GM19324 (cell line): ENCODE measurements around the gene NR3C2.
A peak's percentile ranks its signal among the peaks of the same experiment; 100 is the strongest.
"Not testable (repeated sequence)": the region's sequence is repeated elsewhere in the genome, so short reads cannot be mapped to it uniquely, and the experiment has no call there.

Source experiments
- ATAC-seq: cut with Tn5 transposase; IDR thresholded peaks from one replicate; pipeline ENCODE4 v1.9.1; 2021; ENCODE audit warnings: mild to moderate bottlenecking, moderate library complexity; ENCODE audit not compliant: unreplicated experiment, low FRiP score

The NR3C2 gene

GRCh38 chr4:148227147-148227546 lies 215.1 kb downstream of the NR3C2 start:
- no peak for ATAC-seq

- no peak for ATAC-seq
Measured at GRCh38 chr4:148226341-148226740, 215.9 kb downstream of the NR3C2 start.

- no peak for ATAC-seq
Measured at GRCh38 chr4:148225639-148226038, 216.6 kb downstream of the NR3C2 start.

GRCh38 chr4:148224476-148224875 lies 217.7 kb downstream of the NR3C2 start:
- no peak for ATAC-seq

DNA sequence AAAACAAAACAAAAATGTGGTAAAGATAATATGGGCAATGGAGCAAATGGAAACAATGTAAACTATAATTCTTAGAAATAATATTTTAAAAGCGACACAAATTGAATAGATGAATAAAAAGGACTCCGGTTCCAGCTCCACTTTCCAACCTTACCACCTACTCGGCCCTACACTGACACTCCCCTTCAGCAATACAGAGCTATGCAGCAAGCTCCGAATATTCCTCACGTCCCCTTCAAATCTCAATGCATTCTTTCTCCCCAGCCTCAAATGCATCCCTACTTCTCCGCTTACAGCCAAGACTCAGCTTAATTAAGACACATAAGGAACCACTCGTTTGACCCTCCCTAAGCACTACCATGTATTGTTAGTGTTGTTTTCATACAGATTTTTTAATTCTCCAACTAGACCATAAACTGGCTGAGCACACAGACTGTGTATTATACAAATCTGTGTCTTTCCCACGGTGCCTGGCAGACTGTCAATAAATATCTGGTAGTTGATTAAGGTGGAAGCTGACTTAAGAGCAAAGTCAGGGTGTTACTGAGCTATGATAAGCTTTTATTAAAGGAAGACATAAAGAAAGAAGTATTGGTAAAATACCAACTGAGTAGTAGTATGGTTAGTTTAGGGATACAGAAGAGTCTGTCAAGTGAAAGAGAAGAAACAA lies 219.1 kb downstream of the NR3C2 start:
- ATAC-seq = no peak

DNA sequence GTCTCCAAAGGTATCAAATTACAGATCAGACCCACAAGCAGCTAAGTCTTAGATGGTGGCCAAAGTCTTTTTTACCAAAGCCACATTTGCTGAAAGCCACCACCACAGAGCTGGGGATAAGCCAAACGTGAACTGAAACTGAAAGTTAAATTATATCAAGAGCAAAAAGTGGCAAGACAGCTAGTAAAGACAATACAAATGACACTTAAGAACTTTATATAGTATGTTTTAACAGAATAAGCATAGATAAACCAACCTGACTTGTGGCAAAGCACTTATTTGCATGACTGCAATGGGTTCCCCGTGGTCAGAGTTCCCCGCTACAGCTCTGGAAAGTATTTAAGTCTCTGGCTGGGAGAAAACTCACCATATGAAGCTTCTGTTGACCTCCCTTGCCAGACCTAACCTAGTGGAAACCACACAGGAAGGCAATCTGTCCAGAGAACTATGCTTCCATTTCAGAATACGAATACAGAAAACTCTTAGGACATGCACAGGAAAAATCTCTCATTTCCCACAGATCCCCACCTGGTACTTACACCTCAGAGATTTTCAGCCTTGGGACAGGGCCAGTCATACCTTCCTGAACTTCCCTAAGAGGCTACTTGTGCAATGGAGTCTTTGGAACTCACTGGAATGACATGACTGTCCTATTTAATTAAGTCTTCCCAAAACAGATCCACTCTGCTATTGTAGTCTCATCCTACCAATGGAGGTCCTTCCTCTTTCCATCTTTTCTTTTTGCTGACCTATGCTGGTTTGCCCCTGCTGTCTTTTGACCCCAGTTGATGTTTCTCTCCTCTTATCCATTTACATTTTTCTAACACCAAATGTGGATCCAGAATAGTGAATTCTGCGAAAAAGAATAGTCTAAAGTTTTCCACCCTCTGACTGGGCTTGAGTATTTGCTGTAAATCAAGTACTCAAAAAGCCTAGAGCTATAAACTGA lies 225.1 kb downstream of the NR3C2 start:
- ATAC-seq = peak; percentile 93

GRCh38 chr4:148216321-148216720 lies 225.9 kb downstream of the NR3C2 start:
- no peak for ATAC-seq

- no peak for ATAC-seq
Measured at GRCh38 chr4:148215202-148215601, 227.0 kb downstream of the NR3C2 start.

DNA sequence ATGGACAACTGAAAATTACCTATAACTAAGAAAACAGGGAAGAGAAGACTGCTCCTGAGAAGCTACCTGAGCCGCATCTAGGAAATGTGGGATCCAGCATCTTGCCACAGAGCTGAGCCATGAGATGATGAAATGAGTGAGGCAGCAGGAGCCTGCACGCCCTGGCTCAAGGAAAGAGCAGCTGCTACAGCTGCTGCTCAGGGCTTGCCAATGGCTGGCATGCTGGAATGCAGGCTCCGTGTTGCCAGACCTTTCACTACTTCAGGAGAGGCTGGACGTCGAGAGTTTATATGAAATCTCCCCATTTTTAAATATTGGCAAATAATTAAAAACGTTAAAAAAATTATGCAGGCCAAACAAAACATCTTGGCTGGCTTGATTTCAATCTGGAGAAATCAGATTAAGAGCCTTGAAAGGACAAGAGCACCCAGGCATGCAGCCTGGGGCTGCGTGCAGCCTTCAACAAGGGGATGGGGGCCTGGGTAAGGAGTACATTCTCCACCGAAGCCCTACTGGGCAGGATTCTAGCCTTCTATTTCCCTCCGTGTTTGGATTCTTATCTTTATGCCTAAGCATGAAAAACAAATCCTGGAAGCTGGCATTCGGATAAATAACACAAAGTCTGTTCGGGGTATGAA lies 227.6 kb downstream of the NR3C2 start:
- ATAC-seq = no peak

DNA sequence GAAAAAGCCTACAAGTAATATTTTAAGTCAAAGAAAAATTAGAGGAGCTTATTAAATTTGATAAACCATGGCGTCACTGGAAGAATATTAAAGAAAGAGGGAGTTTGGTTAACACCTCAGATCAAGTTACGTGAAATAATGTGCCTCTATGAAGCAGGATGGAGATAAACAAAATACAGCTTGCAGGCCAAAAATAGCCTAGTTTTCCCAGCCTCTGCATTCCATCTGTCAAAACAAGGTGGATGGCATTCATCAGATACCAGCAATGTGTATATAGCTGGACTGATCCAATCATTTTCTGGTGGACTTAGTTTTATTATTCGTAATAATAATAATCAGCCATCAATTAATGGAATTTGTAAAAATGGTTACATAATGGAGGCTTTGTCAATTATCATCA lies 230.7 kb downstream of the NR3C2 start:
- no peak for ATAC-seq

DNA sequence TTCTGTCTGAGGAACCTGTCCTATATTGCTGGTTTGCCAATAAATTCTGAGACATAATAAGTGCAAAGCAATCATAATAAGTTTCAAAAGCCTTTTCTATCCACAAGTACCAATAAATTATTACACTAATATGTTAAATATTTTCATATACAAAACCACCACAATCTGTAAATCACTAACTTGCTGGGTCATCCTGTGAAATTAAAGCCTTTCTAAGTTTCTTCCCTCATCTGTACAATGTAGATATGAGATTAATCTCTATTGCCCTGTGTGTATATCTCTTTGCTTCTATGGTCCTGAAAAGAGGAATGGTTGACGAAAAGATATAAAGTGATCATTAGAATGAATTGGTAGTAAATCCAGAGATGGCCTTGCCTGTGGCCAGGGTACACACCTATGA lies 231.6 kb downstream of the NR3C2 start:
- ATAC-seq = no peak

DNA sequence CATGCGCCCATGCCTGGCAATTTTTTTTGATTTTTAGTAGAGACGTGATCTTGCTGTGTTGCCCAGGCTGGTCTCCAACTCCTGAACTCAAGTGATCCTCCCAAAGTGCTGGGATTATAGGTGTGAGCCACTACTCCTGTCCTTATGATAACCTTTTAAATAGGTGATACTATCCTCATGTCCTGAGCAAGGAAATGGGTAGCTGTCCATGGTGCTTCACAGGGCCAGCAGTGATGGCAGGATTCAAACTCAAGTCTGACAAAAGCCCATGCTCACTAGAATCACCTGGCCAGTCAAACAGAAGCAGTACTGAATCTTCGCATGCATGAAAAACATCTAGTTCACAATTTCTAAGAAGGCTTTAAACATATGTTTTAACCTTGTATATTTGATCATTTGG lies 235.1 kb downstream of the NR3C2 start:
- ATAC-seq = no peak

DNA sequence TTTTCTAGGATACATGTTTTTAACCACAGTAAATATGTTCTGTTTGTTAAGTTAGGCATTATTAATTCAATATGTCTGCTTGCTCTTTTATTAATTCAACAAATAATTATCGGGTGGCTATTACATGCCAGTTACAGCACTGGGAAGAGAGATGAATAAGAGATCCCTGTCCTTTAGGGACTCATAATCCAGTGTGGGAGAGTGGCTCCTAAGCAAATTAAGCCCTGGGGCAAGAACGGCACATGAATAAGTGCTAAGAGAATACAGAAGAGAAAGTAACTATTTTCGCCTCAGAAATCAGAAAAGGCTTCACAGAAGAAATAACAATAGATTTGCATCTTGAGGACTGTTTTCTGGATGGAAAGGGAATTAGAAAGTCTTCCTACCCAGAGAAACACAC lies 236.7 kb downstream of the NR3C2 start:
- ATAC-seq = no peak

DNA sequence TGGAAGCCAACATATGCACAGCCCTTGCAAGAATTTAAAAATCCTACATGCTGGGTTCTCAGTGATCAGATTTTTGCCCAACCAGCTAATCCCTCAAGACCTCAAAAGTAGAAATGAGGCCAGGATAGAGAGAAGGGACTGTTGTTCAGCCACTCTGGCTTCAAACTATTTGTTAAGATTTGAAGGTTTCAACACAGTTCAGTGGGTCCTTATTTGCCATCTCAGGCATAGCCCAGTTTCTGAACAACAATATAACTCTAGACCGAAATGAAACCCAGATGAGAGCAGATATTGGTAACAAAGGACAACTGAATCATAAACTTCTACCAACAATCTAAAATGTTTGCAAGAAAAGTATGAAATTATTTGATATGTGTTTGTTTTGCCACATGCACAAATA lies 237.3 kb downstream of the NR3C2 start:
- no peak for ATAC-seq

DNA sequence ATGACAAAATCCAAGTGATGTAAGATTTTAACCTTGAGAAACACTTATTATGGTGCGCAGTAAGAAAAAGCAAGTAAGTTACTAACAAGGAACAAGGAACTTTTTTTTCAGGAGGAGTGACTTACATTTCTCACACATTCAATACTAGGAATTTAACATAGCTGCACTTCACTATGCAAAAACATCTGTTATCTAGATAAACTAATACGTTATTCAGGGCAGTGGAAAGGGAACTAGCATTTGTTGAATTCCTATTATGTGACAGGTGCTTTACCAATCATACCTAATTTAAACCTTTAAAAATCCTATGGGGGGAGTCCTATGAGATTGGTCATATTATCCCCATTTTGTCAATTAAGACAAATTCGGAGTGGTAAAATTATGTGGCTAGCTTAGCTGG lies 238.0 kb downstream of the NR3C2 start:
- ATAC-seq = no peak

GRCh38 chr4:148203056-148203898 lies 238.9 kb downstream of the NR3C2 start:
- ATAC-seq = no peak

GRCh38 chr4:148200960-148201359 lies 241.3 kb downstream of the NR3C2 start:
- ATAC-seq = no peak

GRCh38 chr4:148196164-148196563 lies 246.1 kb downstream of the NR3C2 start:
- no peak for ATAC-seq

- no peak for ATAC-seq
Measured at GRCh38 chr4:148192526-148192925, 249.7 kb downstream of the NR3C2 start.

DNA sequence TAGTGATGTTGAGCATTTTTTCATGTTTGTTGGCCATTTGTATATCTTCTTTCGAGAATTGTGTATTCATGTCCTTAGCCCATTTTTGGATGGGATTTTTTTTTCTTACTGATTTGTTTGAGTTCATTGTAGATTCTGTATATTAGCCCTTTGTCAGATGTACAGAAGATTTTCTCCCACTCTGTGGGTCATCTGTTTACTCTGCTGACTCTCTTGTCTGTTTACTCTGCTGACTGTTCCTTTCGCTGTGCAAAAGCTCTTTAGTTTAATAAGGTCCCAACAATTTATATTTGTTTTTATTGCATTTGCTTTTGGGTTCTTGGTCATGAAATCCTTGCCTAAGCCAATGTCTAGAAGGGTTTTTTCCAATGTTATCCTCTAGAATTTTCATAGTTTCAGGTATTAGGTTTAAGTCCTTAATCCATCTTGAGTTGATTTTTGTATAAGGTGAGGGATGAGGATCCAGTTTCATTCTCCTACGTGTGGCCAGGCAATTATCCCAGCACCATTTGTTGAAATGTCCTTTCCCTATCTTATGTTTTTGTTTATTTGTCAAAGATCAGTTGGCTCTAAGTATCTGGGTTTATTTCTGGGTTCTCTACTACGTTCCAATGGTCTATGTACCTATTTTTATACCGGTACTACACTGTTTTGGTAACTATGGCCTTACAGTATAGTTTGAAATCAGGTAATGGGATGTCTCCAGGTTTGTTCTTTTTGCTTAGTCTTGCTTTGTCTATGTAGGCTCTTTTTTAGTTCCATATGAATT lies 254.6 kb downstream of the NR3C2 start:
- ATAC-seq = not testable (repeated sequence)
